Mucosa of rectum (tissue), 2 donors: ENCODE measurements around the gene PRDM10.
"Not testable (repeated sequence)": the region's sequence is repeated elsewhere in the genome, so short reads cannot be mapped to it uniquely, and the experiment has no call there.

ENCODE experiments used
- H3K27ac ChIP-seq, 2 donors: one replicate each; pipeline ENCODE4 v1.7.0; 2013; ENCODE audit warnings: inconsistent platforms in 2 of 2, low read depth in 2 of 2, low read length in 2 of 2
- H3K27me3 ChIP-seq, 2 donors: one replicate each; pipeline ENCODE4 v1.7.0; 2013; ENCODE audit warnings: low read length in 2 of 2; ENCODE audit not compliant: control insufficient read depth in 2 of 2, insufficient read depth in 2 of 2
- H3K36me3 ChIP-seq, 2 donors: one replicate each; pipeline ENCODE4 v1.7.0; 2013; ENCODE audit warnings: low read length in 2 of 2; ENCODE audit not compliant: control insufficient read depth in 2 of 2, insufficient read depth in 2 of 2
- H3K4me1 ChIP-seq, 2 donors: one replicate each; pipeline ENCODE4 v1.7.0; 2013; ENCODE audit warnings: low read length in 2 of 2, mild to moderate bottlenecking in 1 of 2; ENCODE audit not compliant: control insufficient read depth in 2 of 2, insufficient read depth in 2 of 2
- H3K4me3 ChIP-seq, 2 donors: one replicate each; pipeline ENCODE4 v1.7.0; 2013; ENCODE audit warnings: low read length in 2 of 2
- H3K9ac ChIP-seq, 2 donors: one replicate each; pipeline ENCODE4 v1.7.0; 2013; ENCODE audit warnings: low read length in 2 of 2, low read depth in 1 of 2, mild to moderate bottlenecking in 1 of 2
- H3K9me3 ChIP-seq, 2 donors: one replicate each; pipeline ENCODE4 v1.7.0; 2013; ENCODE audit warnings: low read length in 2 of 2; ENCODE audit not compliant: control insufficient read depth in 2 of 2
- donor health status: healthy.
- donor health status: Normal muscosa, but diverticular disease.

The PRDM10 gene

DNA sequence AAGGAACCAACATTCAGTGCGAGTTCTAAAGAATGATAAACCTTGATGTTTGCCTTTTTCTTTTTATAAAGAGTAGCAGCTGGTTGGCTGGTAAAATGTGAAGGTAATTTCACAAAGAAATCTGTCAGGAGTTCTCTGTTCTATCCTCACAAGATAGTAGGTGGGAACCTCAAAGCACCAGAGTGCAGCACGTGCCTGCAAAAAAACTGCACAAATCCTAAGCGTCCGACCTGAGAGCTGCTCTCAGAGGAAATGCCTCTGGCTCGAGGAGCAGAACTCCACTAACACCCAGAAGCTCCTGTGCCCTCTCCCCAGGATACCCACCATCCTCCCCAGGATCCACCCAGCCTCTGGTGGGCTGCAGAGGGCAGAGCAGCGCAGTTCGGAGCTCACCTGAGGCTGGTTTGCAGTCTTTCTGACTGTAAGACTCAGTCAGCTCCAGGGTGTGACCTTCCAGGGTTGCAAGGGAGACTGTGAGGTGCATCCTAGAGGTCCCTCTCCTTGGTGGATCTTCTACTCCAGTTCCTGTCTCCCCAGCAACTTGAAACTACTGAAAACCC lies 23.5 kb downstream of the PRDM10 start:
- Histone ChIP-seq H3K36me3 (no peaks in the 10 kb centered on the region), H3K9ac (no peak overlapping the region), H3K4me3 (no peak overlapping the region), H3K4me1 (no peaks in the 10 kb centered on the region), H3K27ac (no peak overlapping the region), H3K27me3 (no peaks in the 10 kb centered on the region), H3K9me3 (no peaks in the 10 kb centered on the region)

DNA sequence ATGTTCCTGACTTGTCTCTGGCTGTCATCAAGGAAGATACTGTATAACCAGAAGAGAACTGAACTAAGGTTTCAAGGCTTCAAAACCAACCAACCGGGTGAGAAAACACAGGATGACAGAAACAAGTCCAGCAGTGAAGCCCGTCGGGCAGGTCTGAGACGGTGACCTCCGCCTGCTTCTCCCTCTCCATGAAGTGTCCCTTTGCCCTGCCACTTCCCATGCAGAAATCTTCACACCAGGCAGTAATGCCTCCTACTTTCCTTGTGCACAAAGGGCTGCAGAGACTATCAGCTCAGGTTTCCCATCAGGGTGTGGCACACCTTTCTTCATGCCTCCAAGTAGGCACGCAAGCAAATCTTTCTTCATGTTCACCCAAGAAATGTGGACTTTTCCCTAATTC lies 24.2 kb downstream of the PRDM10 start:
- no peaks in the 10 kb centered on the region for H3K4me1 ChIP-seq
- H3K27me3 ChIP-seq: no peaks in the 10 kb centered on the region
- no peak overlapping the region for H3K4me3 ChIP-seq
- no peak overlapping the region for H3K27ac ChIP-seq
- H3K9me3 ChIP-seq: no peaks in the 10 kb centered on the region
- no peak overlapping the region for H3K9ac ChIP-seq
- H3K36me3 ChIP-seq: no peaks in the 10 kb centered on the region

DNA sequence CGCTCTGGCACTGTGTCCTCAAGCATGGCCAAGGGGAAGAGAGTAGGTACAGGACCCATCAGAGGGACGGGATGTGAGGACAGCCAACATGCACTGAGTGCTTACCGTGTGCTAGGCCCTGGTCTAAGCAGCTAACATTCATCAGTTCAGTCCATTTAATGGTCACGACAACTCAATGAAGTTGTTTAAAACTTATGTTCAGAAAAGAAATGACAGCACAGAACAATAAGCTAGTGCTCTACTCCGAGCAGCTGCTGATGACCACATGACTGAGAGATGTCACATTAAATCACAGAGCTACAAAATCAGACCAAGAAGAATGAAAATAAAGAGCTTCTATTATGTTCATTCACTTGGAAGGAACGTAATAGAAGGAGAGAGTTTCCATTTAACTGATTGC lies 26.3 kb downstream of the PRDM10 start:
- Histone ChIP-seq H3K4me3 (no peak overlapping the region), H3K36me3 (no peaks in the 10 kb centered on the region), H3K27me3 (no peaks in the 10 kb centered on the region), H3K27ac (no peak overlapping the region), H3K9ac (no peak overlapping the region), H3K9me3 (no peaks in the 10 kb centered on the region), H3K4me1 (no peaks in the 10 kb centered on the region)

DNA sequence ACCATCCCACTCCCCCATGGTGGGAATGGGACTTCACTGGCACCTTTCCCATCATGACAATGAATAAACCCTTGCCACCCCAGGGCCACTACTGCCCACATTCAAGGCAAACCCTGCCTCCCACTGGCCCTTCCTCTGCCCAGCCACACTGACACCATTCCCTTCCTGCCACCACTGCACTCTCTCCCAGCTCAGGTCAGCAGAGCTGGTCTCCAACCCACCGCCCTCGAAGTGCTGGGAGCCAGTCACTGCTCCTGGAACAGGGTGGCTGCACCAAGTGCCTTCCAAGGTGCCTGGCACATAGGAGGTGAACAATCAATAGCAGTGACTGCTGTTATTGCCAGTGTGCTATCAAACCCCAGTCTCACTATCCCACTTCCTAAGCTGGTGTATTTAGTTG lies 27.1 kb downstream of the PRDM10 start:
- Histone ChIP-seq H3K9ac (no peak overlapping the region), H3K27me3 (no peaks in the 10 kb centered on the region), H3K36me3 (no peaks in the 10 kb centered on the region), H3K4me3 (no peak overlapping the region), H3K27ac (no peak overlapping the region), H3K4me1 (no peaks in the 10 kb centered on the region), H3K9me3 (no peaks in the 10 kb centered on the region)

DNA sequence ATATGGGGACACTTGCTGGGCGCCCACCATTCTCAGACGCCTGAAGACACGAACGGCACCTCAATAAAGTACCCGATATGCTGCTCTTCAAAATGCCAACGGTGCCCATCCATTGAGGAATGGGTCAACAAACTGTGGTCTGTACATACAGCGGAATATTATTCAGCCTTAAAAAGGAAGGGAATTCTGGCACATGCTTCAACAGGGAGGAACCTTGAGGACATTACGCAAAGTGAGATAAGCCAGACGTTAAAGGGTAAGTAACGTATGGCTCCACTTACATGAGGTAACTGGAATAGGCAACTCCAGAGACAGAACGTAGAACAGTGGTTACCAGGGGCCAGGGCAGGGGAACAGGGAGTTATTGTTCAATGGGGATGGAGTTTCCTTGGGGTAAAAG lies 28.0 kb downstream of the PRDM10 start:
- no peaks in the 10 kb centered on the region for H3K9me3 ChIP-seq
- H3K27ac ChIP-seq: no peak overlapping the region
- no peak overlapping the region for H3K4me3 ChIP-seq
- H3K4me1 ChIP-seq: no peaks in the 10 kb centered on the region
- H3K27me3 ChIP-seq: no peaks in the 10 kb centered on the region
- no peak overlapping the region for H3K9ac ChIP-seq
- no peaks in the 10 kb centered on the region for H3K36me3 ChIP-seq

DNA sequence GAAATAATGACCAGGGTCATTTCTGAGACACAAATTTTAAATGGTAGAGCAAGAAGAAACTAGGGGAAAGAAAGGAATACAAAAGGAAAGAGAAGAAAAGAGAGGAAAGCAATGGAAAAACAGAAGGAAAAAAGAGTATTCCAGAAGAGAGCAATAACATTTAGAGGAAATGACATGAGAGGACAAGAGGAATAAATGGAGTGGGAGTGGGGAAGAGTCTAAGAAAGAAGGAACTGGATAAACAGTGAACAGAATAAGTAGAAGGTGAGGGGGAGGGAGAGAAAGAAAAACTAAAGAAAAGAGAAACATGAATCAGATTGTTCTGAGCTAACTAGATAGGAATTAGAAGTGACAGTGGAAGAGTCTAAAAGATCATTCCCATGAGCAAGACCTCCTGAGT lies 28.4 kb downstream of the PRDM10 start:
- no peak overlapping the region for H3K4me3 ChIP-seq
- H3K9ac ChIP-seq: no peak overlapping the region
- H3K27ac ChIP-seq: no peak overlapping the region
- H3K4me1 ChIP-seq: no peaks in the 10 kb centered on the region
- H3K36me3 ChIP-seq: no peaks in the 10 kb centered on the region
- no peaks in the 10 kb centered on the region for H3K9me3 ChIP-seq
- no peaks in the 10 kb centered on the region for H3K27me3 ChIP-seq

DNA sequence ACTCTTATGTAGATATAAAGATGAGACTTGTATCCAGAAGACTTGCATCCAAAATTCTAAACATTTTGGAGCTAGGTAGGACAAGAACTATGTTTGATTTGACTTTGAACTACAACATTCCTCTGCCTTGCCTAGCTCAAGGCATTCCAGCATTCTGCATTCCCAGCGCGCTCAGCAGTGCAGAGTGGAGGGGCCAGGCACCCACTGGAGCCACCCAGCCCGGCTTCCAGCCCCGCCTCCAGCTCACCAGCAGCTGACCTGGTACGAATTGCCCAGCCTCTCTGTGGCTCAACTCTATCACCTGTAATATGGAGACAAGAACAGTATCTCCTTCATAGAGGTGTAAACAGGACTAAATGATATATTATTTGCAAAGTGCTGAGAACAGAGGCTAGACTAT lies 28.8 kb downstream of the PRDM10 start:
- no peaks in the 10 kb centered on the region for H3K9me3 ChIP-seq
- no peaks in the 10 kb centered on the region for H3K36me3 ChIP-seq
- no peak overlapping the region for H3K9ac ChIP-seq
- no peak overlapping the region for H3K27ac ChIP-seq
- no peaks in the 10 kb centered on the region for H3K27me3 ChIP-seq
- no peaks in the 10 kb centered on the region for H3K4me1 ChIP-seq
- H3K4me3 ChIP-seq: no peak overlapping the region

DNA sequence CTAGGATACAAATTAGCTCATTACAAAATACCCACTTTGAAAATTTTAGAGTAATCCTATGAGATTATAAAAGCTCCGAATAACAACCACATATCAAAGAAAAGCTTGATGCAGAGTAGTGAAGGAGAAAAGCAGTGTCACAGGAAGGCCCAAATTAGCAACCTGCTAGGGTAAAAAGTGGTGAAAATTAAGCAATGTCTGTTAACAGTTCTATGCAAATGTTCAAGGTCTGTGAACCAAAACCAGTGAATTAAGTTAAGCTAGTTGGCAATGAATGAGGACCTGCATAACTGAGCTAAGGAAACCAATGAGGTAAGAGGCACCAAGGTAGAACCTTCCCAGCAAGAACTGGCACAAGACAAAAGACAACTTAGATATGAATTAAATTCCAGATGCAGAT lies 29.6 kb downstream of the PRDM10 start:
- Histone ChIP-seq H3K36me3 (no peaks in the 10 kb centered on the region), H3K4me3 (no peak overlapping the region), H3K9ac (no peak overlapping the region), H3K27me3 (no peaks in the 10 kb centered on the region), H3K27ac (no peak overlapping the region), H3K9me3 (no peaks in the 10 kb centered on the region), H3K4me1 (no peaks in the 10 kb centered on the region)

DNA sequence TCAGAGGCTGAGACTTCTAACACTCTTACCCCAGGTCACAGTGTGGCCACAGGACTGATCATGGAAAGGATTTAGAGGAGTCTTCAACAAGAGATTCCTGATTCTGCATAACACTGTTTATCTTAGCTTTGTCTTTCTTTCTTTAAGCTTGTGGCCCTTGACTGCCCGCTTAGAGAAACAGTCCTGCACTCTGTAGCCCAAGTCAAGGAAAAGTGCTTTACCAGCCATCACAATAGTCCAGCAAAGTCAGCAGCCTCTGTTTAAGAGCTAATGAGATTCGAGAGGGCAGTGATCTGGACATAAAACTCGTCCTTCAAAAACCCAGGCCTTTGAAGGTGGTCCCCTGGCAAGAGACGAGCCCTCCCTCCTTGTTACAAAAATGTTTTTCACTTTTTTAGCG lies 30.0 kb downstream of the PRDM10 start:
- H3K36me3 ChIP-seq: no peaks in the 10 kb centered on the region
- no peak overlapping the region for H3K4me3 ChIP-seq
- H3K9ac ChIP-seq: no peak overlapping the region
- H3K27me3 ChIP-seq: no peaks in the 10 kb centered on the region
- H3K9me3 ChIP-seq: no peaks in the 10 kb centered on the region
- no peaks in the 10 kb centered on the region for H3K4me1 ChIP-seq
- no peak overlapping the region for H3K27ac ChIP-seq

DNA sequence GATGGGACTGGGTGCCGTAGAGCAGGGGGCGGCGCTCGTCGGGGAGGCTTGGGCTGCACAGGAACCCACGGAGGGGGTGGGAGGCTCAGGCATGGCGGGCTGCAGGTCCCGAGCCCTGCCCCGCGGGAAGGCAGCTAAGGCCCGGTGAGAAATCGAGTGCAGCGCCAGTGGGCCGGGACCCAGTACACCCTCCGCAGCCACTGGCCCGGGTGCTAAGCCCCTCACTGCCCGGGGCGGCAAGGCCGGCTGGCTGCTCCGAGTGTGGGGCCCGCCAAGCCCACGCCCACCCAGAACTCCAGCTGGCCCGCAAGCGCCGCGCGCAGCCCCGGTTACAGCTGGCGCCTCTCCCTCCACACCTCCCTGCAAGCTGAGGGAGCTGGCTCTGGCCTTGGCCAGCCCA lies 30.8 kb downstream of the PRDM10 start:
- not testable (repeated sequence) for H3K4me1 ChIP-seq, H3K9me3 ChIP-seq, H3K27me3 ChIP-seq, H3K27ac ChIP-seq, H3K9ac ChIP-seq, H3K4me3 ChIP-seq, H3K36me3 ChIP-seq

DNA sequence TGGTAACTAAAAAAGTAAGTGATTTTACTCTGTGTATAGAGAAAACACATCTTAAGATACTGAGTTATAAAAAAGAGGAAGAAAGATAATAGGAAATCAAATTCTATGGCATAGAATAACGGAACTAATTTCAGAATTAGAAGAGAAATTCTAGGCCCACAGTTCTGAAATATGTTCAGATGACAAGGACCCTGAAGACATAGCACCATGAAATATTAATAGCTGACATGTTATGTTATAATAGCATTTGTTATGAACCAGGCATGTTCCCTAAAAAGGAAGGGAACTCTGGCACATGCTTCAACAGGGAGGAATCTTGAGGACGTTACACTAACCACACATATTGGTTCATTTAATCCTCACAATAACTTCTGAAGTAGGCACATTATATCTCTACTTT lies 32.7 kb downstream of the PRDM10 start:
- Histone ChIP-seq H3K36me3 (no peaks in the 10 kb centered on the region), H3K4me3 (no peak overlapping the region), H3K9ac (no peak overlapping the region), H3K4me1 (peaks cover 0 to 3% of the 10 kb centered on the region in 2 donors), H3K27ac (no peak overlapping the region), H3K9me3 (no peaks in the 10 kb centered on the region), H3K27me3 (no peaks in the 10 kb centered on the region)
